Activated CD8-positive, alpha-beta memory T cell treated with anti-CD3 and anti-CD28 coated beads for 36 hours (primary cell): Measurements from ENCODE around the gene ADAMTS17. TPM values are rescaled to one million over a fixed set of nuclear protein-coding genes. Genes with fewer than 3 reads are reported as not detected.

Experiments
- CTCF ChIA-PET: fragments of 350-600 bp; sonication (Branson Sonifier 250); formaldehyde crosslinking; loops from one replicate; lab custom pipeline; 2021; ENCODE audit warnings: antibody characterized with exemption; lab: Charles Lee
- POLR2A ChIA-PET: fragments of 350-600 bp; sonication (Branson Sonifier 250); formaldehyde crosslinking; loops from one replicate; lab custom pipeline; 2021; ENCODE audit warnings: antibody characterized with exemption; lab: Charles Lee
- total RNA-seq, 2 experiments: library from RNA; stranded (reverse); gene quantifications; one replicate each; pipeline ENCODE4 v1.2.3, GENCODE V29; 2021

ADAMTS17 gene
- total RNA-seq, 2 experiments from 2014 or later, result 1.4 to 1.6 TPM

- ChIA-PET POLR2A (no interaction called here), CTCF (no interaction called here)
Observed at GRCh38 chr15:100244796-100245486, 96.8 kb downstream of the ADAMTS17 start.

DNA sequence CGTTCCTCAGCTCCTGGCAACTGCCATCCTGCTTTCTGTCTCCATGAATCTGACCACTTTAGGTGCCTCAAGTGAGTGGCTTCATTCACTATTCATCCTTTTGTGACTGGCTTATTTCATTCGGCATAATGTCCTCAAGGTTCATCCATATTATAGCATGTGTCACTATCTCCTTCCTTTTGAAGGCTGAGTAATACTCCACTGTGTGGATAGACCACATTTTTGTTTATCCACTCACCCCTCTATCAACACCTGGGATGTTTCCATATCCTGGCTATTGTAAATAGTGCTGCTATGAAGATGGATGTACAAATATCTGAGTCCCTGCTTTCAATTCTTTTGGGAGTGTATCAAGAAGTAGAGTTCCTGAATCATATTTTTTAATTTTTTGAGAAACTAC, 98.8 kb downstream of the ADAMTS17 start:
- POLR2A ChIA-PET, result no interaction called here
- CTCF ChIA-PET, result no interaction called here

DNA sequence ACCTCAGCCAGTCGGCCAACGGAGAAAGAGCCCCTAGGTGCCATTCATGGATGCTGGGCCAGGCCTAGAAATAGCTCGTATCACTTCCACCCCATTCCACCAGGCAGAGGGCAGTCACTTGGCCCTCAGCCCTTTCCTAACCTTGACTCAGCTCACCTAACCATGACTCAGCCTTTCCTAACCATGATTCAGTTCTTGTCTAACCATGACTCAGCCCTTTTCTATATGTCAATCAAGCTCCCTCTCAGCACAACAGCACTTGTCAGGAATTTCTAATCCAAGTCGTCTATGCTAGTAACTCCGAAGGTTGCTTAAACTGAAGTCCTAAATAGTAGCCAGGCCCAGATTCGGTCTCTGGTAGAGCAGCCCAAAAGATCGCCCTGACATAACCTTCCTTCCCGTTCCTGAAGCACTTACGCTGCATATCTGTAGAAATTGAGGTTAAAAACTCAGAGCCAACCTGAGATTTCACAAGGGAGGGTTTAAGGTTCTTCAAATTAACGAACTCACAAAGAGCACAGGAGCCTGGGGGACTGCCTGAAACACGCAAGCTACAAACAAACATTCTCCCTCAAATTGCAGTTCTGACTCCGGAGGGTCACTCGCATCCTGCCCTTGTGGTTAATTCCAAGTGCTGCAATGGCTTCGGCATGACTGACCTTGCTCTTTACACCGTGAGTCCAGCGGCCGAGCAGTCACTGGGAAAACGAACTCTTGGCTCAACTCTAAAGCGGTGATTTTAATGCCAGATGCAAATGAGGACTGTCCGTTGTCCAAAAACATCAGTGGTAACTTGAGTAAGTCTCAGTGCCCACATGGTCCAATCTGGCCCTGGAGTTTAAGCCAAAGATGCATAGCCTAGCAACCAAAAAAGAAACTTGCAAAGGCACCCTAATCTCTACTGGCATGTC, 99.9 kb downstream of the ADAMTS17 start:
- ChIA-PET POLR2A (no interaction called here), CTCF (no interaction called here)

DNA sequence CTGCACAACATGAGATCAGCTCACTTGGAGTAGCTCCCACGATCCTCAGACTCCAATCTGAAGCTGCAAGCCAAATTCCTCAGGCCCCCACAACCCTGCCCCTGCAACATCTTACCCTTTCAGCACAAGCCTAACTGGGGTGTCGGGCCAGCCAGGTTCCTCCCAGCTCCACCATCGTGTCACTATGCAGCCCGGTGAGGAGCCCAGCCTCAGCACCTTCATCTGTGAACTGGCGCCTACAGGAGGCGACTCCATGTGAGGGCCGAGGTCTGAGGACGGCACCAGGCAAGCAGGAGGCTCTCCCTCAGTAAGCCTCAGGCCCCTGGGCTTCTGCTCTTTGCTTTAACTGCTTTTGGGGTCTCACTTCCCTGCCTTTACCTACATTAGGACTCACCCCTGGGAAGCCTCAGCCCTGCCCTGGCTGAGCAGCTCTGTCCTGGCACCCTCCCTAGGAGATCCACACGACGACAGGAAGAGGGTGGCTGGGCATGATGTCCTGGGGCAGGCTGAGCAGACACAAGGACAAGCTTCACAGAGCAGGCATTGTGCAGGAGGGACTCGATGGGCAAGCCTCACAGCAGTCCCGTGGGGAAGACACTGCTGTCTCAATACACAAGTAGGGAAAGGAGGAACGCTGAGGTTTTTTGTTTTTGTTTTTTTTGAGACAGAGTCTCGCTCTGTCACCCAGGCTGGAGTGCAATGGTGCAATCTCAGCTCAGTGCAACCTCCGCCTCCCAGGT, 104.6 kb downstream of the ADAMTS17 start:
- ChIA-PET CTCF (no interaction called here), POLR2A (no interaction called here)

GRCh38 chr15:100235030-100235617, 106.7 kb downstream of the ADAMTS17 start:
- CTCF ChIA-PET, result no interaction called here

GRCh38 chr15:100234158-100235029, 107.4 kb downstream of the ADAMTS17 start:
- ChIA-PET CTCF (no interaction called here), POLR2A (no interaction called here)

More at GRCh38 chr15:100235030-100235617, 106.7 kb downstream of the ADAMTS17 start:
- POLR2A ChIA-PET, result no interaction called here

- CTCF ChIA-PET, result interaction anchor here (1.0 kb wide), 1 partner anchor 32 kb away, joined by 3 read pairs; no protein-coding TSS in a partner anchor
Observed at GRCh38 chr15:100230784-100231183, 111.0 kb downstream of the ADAMTS17 start.

GRCh38 chr15:100229181-100230163, 112.3 kb downstream of the ADAMTS17 start:
- ChIA-PET CTCF (interaction anchor here (0.5 to 1.0 kb wide), 2 partner anchors 33 to 125 kb away, joined by 3 read pairs; no protein-coding TSS in a partner anchor), POLR2A (no interaction called here)

More at GRCh38 chr15:100230784-100231183, 111.0 kb downstream of the ADAMTS17 start:
- POLR2A ChIA-PET, result no interaction called here

GRCh38 chr15:100227781-100228180, 114.0 kb downstream of the ADAMTS17 start:
- POLR2A ChIA-PET, result no interaction called here
- CTCF ChIA-PET, result no interaction called here

GRCh38 chr15:100226107-100226506, 115.7 kb downstream of the ADAMTS17 start:
- ChIA-PET POLR2A (no interaction called here), CTCF (no interaction called here)

DNA sequence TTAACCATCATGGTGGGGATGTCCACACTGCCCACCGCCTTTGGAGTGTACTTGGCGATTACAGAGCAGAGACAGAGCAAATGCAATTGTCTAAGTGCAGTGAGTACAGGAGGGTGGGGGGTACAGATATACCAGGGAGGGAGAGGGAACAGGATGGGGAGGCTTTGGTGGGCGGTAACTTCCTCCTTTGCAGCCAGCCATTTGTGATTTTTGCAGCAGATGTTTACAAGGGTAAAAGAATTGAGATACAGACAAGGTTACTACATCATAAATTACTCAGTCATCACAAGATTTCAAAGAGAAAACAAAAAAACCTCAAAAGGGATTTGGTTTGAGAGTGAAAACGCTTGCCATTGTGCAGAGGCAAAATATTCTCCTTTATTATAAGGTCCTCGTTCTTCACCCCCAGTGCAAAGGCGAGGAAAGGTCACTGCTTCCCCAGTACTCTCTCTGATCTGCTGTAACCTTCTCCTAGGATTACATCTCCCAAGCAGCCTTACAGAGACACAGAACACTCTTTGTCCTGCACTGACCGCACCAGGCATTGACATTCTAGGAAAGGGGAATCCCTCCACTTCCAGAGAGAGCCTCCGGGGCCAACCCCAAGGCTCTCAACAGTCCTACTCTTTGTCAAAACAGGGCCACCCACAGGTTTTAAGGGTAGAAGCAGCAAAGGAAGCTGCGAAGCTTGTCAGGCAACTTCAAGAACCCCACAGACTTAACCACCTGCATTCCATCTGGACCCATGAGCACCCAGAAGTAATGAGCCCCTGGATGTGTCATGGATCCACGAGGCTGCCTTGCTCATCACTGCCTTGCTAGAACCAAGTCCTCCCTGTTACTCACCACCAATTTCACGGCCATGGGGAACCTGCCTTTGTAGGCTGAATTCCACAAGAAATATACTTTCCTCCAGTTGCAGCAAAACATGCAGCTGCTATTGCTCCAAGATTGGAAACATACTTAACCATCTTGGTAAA, 117.3 kb downstream of the ADAMTS17 start:
- POLR2A ChIA-PET, result no interaction called here
- CTCF ChIA-PET, result no interaction called here

GRCh38 chr15:100222349-100222715, 119.4 kb downstream of the ADAMTS17 start:
- POLR2A ChIA-PET, result no interaction called here
- CTCF ChIA-PET, result no interaction called here

DNA sequence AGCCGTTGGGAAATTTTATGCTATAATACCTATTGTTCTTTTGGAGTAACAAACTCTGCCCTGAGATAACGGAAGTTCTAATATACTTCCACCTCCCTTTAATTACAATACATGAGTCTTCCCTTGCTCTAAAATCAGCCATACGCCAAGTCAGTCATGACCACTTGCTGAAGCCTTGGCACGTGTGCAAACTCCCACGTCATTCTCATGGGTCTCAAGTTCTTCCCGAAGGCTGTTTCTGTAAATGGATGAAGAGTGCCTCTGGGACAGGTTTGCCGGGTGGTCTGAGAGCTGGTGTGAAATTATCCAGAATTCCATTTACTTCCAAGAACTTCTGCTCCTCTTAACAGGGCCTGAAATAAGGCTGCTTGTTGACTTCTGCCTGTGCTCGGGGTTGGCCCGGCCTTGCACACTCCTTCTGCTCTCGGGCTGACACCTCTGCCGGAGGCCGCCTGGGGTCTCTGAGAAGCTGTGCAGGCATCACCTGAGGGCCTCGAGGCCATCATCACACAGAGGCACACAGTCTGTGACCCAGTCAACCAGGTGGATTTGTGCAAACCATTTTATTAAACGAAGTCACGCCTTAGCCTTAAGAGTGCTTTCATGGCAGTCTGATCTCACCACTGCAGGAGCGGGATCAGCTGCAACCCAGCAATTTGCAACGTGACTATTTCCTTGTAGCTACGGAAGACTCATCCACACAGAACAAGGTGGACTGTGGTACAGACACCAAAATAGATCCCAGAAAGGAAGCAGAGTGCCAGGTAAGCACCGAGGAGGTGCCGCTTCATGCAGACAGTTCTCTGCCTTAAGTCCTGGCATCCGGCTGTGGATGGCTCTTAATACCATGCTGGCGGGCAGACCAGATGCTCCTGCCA, 120.1 kb downstream of the ADAMTS17 start:
- ChIA-PET POLR2A (no interaction called here), CTCF (no interaction called here)

- ChIA-PET POLR2A (no interaction called here), CTCF (no interaction called here)
Observed at GRCh38 chr15:100220058-100220768, 121.6 kb downstream of the ADAMTS17 start.

DNA sequence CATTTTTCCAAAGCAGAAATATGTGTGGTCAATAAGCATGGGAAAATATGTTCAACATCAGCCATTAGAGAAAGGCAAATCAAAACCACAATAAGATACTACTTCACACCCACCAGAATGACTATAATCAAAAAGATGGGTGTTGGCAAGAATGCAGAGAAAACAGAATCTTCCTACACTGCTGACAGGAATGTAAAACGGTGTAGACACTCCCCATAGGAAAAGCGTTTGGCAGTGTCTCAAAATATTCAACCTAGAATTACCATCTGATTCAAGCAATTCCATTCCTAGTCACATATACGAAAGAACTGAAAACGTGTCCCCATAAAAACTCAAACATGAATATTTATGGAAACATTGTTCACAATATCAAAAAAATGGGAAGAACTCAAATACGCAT, 123.3 kb downstream of the ADAMTS17 start:
- ChIA-PET CTCF (no interaction called here), POLR2A (no interaction called here)
